Suprapubic skin (tissue), 4 donors: ENCODE results near the gene SNRNP70. TPM values are rescaled to one million over a fixed set of nuclear protein-coding genes. Genes with fewer than 3 reads are reported as not detected.

Experiments
- DNase-seq, 2 donors: peaks; one replicate each; pipeline ENCODE4 v3.0.0-alpha.2; 2019; ENCODE audit warnings: low spot score in 2 of 2
- H3K27ac ChIP-seq: fragments of 200-600 bp; sonication (generic); one replicate; pipeline ENCODE4 v1.5.1; 2019
- H3K27me3 ChIP-seq: fragments of 200-600 bp; sonication (generic); one replicate; pipeline ENCODE4 v1.5.1; 2019
- H3K36me3 ChIP-seq: fragments of 200-600 bp; sonication (generic); one replicate; pipeline ENCODE4 v1.5.1; 2019
- H3K4me1 ChIP-seq: fragments of 200-600 bp; sonication (generic); one replicate; pipeline ENCODE4 v1.5.1; 2019
- H3K4me3 ChIP-seq: fragments of 200-600 bp; sonication (generic); one replicate; pipeline ENCODE4 v1.5.1; 2019; ENCODE audit warnings: mild to moderate bottlenecking
- H3K9me3 ChIP-seq: fragments of 200-600 bp; sonication (generic); one replicate; pipeline ENCODE4 v1.5.1; 2019
- EP300 ChIP-seq: sonication (generic); formaldehyde crosslinking; IDR thresholded peaks from one replicate; pipeline ENCODE4 v1.6.1; 2017; ENCODE audit warnings: antibody characterized with exemption
- POLR2A ChIP-seq, 2 donors: fragments of 450-650 bp; IDR thresholded peaks; one replicate each; pipeline ENCODE4 v1.6.1; 2017; ENCODE audit warnings: antibody characterized with exemption in 2 of 2, mild to moderate bottlenecking in 2 of 2, moderate library complexity in 2 of 2
- POLR2AphosphoS5 ChIP-seq, 3 donors: sonication (generic); formaldehyde crosslinking; IDR thresholded peaks; one replicate each; pipeline ENCODE4 v1.6.1; 2017; ENCODE audit warnings: antibody characterized with exemption in 3 of 3
- WGBS: methylation state at CpG from one replicate; pipeline ENCODE4 v1.1.5; 2018; 5-methylcytosine and 5-hydroxymethylcytosine counted together
- total RNA-seq, 4 donors: library from RNA; depleted of rRNA; stranded (reverse); fragments of >200 nt; gene quantifications; one replicate each; pipeline ENCODE4 v1.1.0, GENCODE V29; 2016
- TF ChIP-seq, protein P1 (sequence below), 2 donors: fragments of 200-600 bp in 1 of 2; fragments of 450-650 bp in 1 of 2; sonication (generic) in 1 of 2; IDR thresholded peaks; one replicate each; pipeline ENCODE4 v1.5.1; 2016 to 2019; ENCODE audit warnings: antibody characterized with exemption in 2 of 2, mild to moderate bottlenecking in 1 of 2, moderate library complexity in 1 of 2

SNRNP70 gene
- total RNA-seq, 4 donors from 2014 or later = 207 to 788 (median 322) TPM

DNA sequence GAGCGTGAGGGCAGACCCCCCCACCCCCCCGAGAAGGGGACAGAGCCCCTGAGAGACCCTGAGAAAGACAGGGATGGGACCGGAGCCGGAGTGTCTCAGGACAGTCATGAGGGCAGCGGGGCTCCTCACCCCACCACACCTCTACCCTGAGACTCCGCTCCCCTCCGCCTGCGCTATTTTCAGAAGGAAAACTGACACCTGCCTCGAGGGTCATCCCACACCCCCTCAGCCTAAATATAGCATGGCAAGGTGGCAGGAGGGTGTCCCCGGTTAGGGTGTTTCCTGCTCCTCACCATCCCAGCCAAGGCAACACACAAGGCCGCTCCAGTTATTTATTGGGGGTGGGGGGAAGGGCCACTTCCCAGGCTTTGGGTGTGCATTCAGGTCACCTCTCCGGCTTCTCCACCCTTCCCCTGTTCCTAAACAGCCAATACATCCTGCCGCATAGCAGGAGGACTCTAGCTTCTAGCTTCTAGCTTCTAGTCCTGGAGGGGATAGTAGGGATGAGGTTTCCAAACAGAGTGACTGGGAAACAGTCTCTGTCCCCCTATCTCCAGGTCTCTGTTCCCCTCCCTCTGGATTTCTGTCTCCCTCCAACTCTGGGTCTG lies 19.2 kb upstream of the SNRNP70 start:
- TF ChIP-seq POLR2A (IDR thresholded peaks at IDR 0.05) = no peak
- Histone ChIP-seq H3K27ac (no peak overlapping the region), H3K9me3 (no peaks in the 10 kb centered on the region), H3K36me3 (no peaks in the 10 kb centered on the region), H3K4me1 (peaks cover 21% of the 10 kb centered on the region), H3K27me3 (peaks cover 69% of the 10 kb centered on the region), H3K4me3 (no peak overlapping the region)
- DNase-seq = no peak
- 50% methylated on average over 12 of the region's 13 CpGs for WGBS

DNA sequence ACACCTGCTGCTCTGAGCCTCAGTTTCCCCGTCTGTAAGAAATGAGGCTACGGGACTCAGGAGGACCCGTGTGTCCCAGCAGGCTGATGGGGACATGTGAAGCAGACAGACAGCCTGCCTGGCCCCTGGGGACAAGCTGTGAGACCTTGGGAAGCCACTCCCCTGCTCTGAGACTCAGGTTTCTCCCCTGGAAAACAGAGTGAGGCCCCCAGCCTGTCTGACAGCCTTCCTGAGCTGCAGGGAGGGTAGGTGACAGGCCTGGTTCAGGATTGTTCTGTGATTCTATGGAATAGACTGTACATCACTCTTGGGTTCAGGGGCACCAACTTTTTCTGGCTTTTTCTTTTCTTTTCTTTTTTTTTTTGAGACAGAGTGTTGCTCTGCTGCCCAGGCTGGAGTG lies 17.7 kb upstream of the SNRNP70 start:
- Histone ChIP-seq H3K27me3 (peaks cover 75% of the 10 kb centered on the region), H3K36me3 (no peaks in the 10 kb centered on the region), H3K4me3 (no peak overlapping the region), H3K27ac (no peak overlapping the region), H3K9me3 (no peaks in the 10 kb centered on the region), H3K4me1 (peaks cover 28% of the 10 kb centered on the region)
- 43% methylated on average over 3 of the region's 3 CpGs for WGBS
- DNase-seq = no peak
- TF ChIP-seq, protein P1, sequence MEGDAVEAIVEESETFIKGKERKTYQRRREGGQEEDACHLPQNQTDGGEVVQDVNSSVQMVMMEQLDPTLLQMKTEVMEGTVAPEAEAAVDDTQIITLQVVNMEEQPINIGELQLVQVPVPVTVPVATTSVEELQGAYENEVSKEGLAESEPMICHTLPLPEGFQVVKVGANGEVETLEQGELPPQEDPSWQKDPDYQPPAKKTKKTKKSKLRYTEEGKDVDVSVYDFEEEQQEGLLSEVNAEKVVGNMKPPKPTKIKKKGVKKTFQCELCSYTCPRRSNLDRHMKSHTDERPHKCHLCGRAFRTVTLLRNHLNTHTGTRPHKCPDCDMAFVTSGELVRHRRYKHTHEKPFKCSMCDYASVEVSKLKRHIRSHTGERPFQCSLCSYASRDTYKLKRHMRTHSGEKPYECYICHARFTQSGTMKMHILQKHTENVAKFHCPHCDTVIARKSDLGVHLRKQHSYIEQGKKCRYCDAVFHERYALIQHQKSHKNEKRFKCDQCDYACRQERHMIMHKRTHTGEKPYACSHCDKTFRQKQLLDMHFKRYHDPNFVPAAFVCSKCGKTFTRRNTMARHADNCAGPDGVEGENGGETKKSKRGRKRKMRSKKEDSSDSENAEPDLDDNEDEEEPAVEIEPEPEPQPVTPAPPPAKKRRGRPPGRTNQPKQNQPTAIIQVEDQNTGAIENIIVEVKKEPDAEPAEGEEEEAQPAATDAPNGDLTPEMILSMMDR (IDR thresholded peaks at IDR 0.05) = no peak
- no peak for TF ChIP-seq POLR2A (IDR thresholded peaks at IDR 0.05)

GRCh38 chr19:49069026-49069425 lies 16.2 kb upstream of the SNRNP70 start:
- no peak for DNase-seq
- Histone ChIP-seq H3K9me3 (no peaks in the 10 kb centered on the region), H3K27ac (no peak overlapping the region), H3K4me1 (peaks cover 32% of the 10 kb centered on the region), H3K27me3 (peaks cover 79% of the 10 kb centered on the region), H3K4me3 (no peak overlapping the region), H3K36me3 (no peaks in the 10 kb centered on the region)
- TF ChIP-seq POLR2AphosphoS5 (IDR thresholded peaks at IDR 0.05) (no peak), POLR2A (IDR thresholded peaks at IDR 0.05) (no peak), EP300 (no peak)
- TF ChIP-seq, protein P1 (IDR thresholded peaks at IDR 0.05) = no peak
- 97% methylated on average over 9 of the region's 9 CpGs for WGBS

GRCh38 chr19:49070416-49070815 lies 14.8 kb upstream of the SNRNP70 start:
- Histone ChIP-seq H3K9me3 (no peaks in the 10 kb centered on the region), H3K27me3 (peaks cover 71% of the 10 kb centered on the region), H3K36me3 (no peaks in the 10 kb centered on the region), H3K4me3 (no peak overlapping the region), H3K4me1 (peaks cover 20% of the 10 kb centered on the region), H3K27ac (no peak overlapping the region)
- 96% methylated on average over 21 of the region's 21 CpGs for WGBS
- TF ChIP-seq POLR2A (IDR thresholded peaks at IDR 0.05) = no peak
- TF ChIP-seq EP300 = no peak
- no peak for TF ChIP-seq POLR2AphosphoS5 (IDR thresholded peaks at IDR 0.05)
- TF ChIP-seq, protein P1 (IDR thresholded peaks at IDR 0.05) = no peak
- no peak for DNase-seq

GRCh38 chr19:49071860-49072547 lies 13.2 kb upstream of the SNRNP70 start:
- Histone ChIP-seq H3K36me3 (no peaks in the 10 kb centered on the region), H3K4me1 (peaks cover 17% of the 10 kb centered on the region), H3K27me3 (peaks cover 56% of the 10 kb centered on the region), H3K9me3 (no peaks in the 10 kb centered on the region), H3K27ac (no peak overlapping the region), H3K4me3 (peak overlapping the region; percentile 38)
- WGBS = 7% methylated on average over 13 of the region's 93 CpGs
- TF ChIP-seq POLR2AphosphoS5 (IDR thresholded peaks at IDR 0.05) (no peak), POLR2A (IDR thresholded peaks at IDR 0.05) (no peak), EP300 (no peak)
- TF ChIP-seq, protein P1 (IDR thresholded peaks at IDR 0.05) = no peak
- DNase-seq = no peak
